ENCODE results near the gene LRCH4. TPM values are rescaled to one million over a fixed set of nuclear protein-coding genes. Genes with fewer than 3 reads are reported as not detected.

Gene LRCH4
- total and polyA plus RNA-seq, 9 of the 15 experiments (the other 6 are each of a cell fraction or from before 2014, with no cell fraction given), result 0.06 to 63.3 (median 15.0) TPM

DNA sequence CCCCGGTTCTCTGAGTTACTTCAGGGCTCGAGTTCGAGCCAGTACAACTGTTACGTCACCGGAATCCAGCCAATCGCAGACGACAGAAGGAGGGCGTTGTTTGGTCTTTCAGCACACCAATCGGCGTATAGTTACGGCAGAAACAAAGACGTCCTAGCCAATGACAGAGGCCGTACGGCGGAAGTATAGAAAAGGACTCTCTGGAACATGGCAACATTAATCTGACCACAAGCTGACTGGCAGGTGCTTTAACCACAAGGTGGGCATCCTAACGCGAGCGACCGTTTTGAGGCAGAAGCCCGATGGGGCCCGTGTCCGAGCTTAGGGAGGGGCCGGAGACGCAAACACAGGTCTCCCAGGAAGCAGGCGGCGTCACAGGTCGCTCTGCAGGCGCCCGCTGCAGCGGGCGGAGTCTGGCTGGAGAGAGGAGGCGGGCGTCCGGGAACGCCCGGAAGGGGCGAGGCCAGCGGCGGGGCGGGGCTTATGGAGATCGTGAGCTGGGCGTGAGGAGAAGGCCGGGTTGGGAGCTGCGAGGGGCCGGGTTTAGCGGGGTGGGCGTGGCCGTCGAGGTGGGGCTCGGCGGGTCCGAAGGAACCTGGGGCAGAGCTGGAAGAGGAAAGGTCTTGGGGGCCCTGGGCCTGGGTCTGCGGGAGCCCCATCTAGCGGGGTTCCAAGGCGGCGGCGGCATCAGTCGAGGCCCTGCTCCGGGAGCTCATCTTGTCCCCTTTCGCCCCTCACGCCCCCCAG lies 26.2 kb upstream of the LRCH4 start, which contains the start of gene MOSPD3 (continued):
- TF ChIP-seq ZNF197 (CRISPR knock-in tag; IDR thresholded peaks at IDR 0.05; ENCODE audit: low read depth) (peak; percentile 45; the same call in 1 of the 2 replicates), SUPT5H (IDR thresholded peaks at IDR 0.05) (peak; percentile 93), ZFX (CRISPR knock-in tag; IDR thresholded peaks at IDR 0.05) (peak; percentile 60), NFE2L1 (tag; IDR thresholded peaks at IDR 0.05; ENCODE audit: borderline replicate concordance, low read depth) (no peak), RBFOX2 (IDR thresholded peaks at IDR 0.05; ENCODE audit: low read depth, low read length) (peak; percentile 89), MCM7 (IDR thresholded peaks at IDR 0.05) (no peak), KDM4B (IDR thresholded peaks at IDR 0.05; ENCODE audit: borderline replicate concordance in 2 of 2, low read depth in 1 of 2) (no peak; a peak in 1 of 4 replicates), ZNF232 (CRISPR knock-in tag; IDR thresholded peaks at IDR 0.05) (no peak), TEAD1 (CRISPR knock-in tag; IDR thresholded peaks at IDR 0.05) (peak in 1 of 2 experiments; percentile 19; a peak in 1 of 4 replicates), EP400 (IDR thresholded peaks at IDR 0.05) (peak; percentile 88), ZFPM2 (CRISPR knock-in tag; IDR thresholded peaks at IDR 0.05) (no peak), TAF1 (IDR thresholded peaks at IDR 0.05; ENCODE audit: control insufficient read depth, extremely low read depth, insufficient read depth, low read length, severe bottlenecking) (peak; percentile 56), SIN3A (IDR thresholded peaks at IDR 0.05; ENCODE audit: borderline replicate concordance in 2 of 2, control insufficient read depth in 1 of 2, low read depth in 2 of 2, low read length in 2 of 2) (peak; percentile 61 to 89; a peak in 1 of 4 replicates), MYC (IDR thresholded peaks at IDR 0.05; ENCODE audit: low read depth, low read length) (peak; percentile 27; the same call in 1 of the 2 replicates), MYC (CRISPR knock-in tag; IDR thresholded peaks at IDR 0.05; ENCODE audit: borderline replicate concordance, low read depth) (no peak), CEBPB (tag; IDR thresholded peaks at IDR 0.05) (peak; percentile 91), SNIP1 (IDR thresholded peaks at IDR 0.05; ENCODE audit: low read depth) (no peak), NR2C1 (IDR thresholded peaks at IDR 0.05) (no peak), NR2C1 (tag; IDR thresholded peaks at IDR 0.05) (0 out of 2 replicates have a peak, but pooled peaks have one; percentile 40), CREM (IDR thresholded peaks at IDR 0.05; ENCODE audit: low read depth) (peak; percentile 83), FOXM1 (IDR thresholded peaks at IDR 0.05; ENCODE audit: low read depth) (peak; percentile 89), FOXM1 (CRISPR knock-in tag; IDR thresholded peaks at IDR 0.05; ENCODE audit: low read depth) (no peak), ZNF121 (CRISPR knock-in tag; conservative IDR thresholded peaks at IDR 0.05) (no peak), SREBF1 (IDR thresholded peaks at IDR 0.05; ENCODE audit: borderline replicate concordance, low read depth, low read length) (no peak), PML (IDR thresholded peaks at IDR 0.05; ENCODE audit: low read length) (peak; percentile 79; the same call in 1 of the 2 replicates), NRF1 (conservative IDR thresholded peaks at IDR 0.05 in 1 of 2, IDR thresholded peaks at IDR 0.05 in 1 of 2) (peak; percentile 70 to 71)
- TF ChIP-seq, protein P1, sequence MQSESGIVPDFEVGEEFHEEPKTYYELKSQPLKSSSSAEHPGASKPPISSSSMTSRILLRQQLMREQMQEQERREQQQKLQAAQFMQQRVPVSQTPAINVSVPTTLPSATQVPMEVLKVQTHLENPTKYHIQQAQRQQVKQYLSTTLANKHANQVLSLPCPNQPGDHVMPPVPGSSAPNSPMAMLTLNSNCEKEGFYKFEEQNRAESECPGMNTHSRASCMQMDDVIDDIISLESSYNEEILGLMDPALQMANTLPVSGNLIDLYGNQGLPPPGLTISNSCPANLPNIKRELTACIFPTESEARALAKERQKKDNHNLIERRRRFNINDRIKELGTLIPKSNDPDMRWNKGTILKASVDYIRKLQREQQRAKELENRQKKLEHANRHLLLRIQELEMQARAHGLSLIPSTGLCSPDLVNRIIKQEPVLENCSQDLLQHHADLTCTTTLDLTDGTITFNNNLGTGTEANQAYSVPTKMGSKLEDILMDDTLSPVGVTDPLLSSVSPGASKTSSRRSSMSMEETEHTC (IDR thresholded peaks at IDR 0.05), result 0 out of 2 replicates have a peak, but pooled peaks have one; percentile 37
- TF ChIP-seq, protein P2, sequence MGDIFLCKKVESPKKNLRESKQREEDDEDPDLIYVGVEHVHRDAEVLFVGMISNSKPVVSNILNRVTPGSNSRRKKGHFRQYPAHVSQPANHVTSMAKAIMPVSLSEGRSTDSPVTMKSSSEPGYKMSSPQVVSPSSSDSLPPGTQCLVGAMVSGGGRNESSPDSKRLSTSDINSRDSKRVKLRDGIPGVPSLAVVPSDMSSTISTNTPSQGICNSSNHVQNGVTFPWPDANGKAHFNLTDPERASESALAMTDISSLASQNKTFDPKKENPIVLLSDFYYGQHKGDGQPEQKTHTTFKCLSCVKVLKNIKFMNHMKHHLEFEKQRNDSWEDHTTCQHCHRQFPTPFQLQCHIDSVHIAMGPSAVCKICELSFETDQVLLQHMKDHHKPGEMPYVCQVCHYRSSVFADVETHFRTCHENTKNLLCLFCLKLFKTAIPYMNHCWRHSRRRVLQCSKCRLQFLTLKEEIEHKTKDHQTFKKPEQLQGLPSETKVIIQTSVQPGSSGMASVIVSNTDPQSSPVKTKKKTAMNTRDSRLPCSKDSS (IDR thresholded peaks at IDR 0.05; ENCODE audit: low read depth, partially characterized antibody), result no peak

Measured in K562 (cell line).